HUES64 (cell line): ENCODE measurements around the gene PNPLA6.

Experiments
- H3K27ac ChIP-seq: 2 replicates; pipeline ENCODE4 v1.7.0; 2013; ENCODE audit warnings: low read depth, low read length, inconsistent platforms
- H3K27me3 ChIP-seq: 2 replicates; pipeline ENCODE4 v1.6.1; 2013; ENCODE audit warnings: mild to moderate bottlenecking, low read length; ENCODE audit not compliant: insufficient read depth
- H3K36me3 ChIP-seq: 2 replicates; pipeline ENCODE4 v1.6.1; 2013; ENCODE audit warnings: mild to moderate bottlenecking, low read length; ENCODE audit not compliant: insufficient read depth
- H3K4me1 ChIP-seq: 2 replicates; pipeline ENCODE4 v1.6.1; 2013; ENCODE audit warnings: mild to moderate bottlenecking, low read length, moderate library complexity; ENCODE audit not compliant: insufficient read depth
- H3K4me3 ChIP-seq: 2 replicates; pipeline ENCODE4 v1.5.1; 2013; ENCODE audit warnings: mild to moderate bottlenecking, low read length, moderate library complexity
- H3K9ac ChIP-seq: 2 replicates; pipeline ENCODE4 v1.6.1; 2013; ENCODE audit warnings: mild to moderate bottlenecking, low read depth, low read length
- H3K9me3 ChIP-seq: 2 replicates; pipeline ENCODE4 v1.6.1; 2013; ENCODE audit warnings: low read depth, low read length; ENCODE audit not compliant: insufficient read depth
- WGBS: fragments of 150-250, 120-280 bp; methylation state at CpG from one replicate; pipeline ENCODE4 v1.1.7; 2013; ENCODE audit warnings: missing lambda C conversion rate; 5-methylcytosine and 5-hydroxymethylcytosine counted together

Gene PNPLA6

DNA sequence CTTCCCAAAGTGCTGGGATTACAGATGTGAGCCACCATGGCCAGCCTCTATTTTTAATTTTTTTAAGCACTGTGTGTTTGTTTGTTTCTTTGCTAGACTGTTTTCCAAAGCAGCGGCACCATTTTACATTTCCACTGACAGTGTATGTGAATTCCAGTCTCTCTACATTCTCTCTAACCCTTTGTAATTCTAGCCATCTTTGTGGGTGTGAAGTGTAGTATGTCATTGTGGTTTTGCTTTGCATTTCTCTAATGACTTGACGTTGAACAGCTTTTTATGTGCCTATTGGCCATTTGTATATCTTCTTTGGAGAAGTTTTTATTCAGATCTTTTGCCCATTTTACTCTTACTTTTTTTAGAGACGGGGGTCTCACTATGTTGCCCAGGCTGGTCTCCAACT is 11.6 kb downstream of the PNPLA6 start:
- Histone ChIP-seq H3K36me3 (peaks cover 25% of the 10 kb centered on the region), H3K4me3 (no peak overlapping the region)

GRCh38 chr19:7549429-7550148 is 14.1 kb downstream of the PNPLA6 start:
- WGBS = 94% methylated on average over 36 of the region's 36 CpGs
- no peak overlapping the region for H3K27ac ChIP-seq
- no peaks in the 10 kb centered on the region for H3K4me1 ChIP-seq

More for the DNA sequence above, 11.6 kb downstream of the PNPLA6 start:
- H3K9me3 ChIP-seq = no peaks in the 10 kb centered on the region
- no peak overlapping the region for H3K9ac ChIP-seq
- H3K4me1 ChIP-seq = no peaks in the 10 kb centered on the region
- 97% methylated on average over 2 of the region's 3 CpGs for WGBS
- no peaks in the 10 kb centered on the region for H3K27me3 ChIP-seq
- H3K27ac ChIP-seq = no peak overlapping the region

GRCh38 chr19:7550169-7550770 is 14.8 kb downstream of the PNPLA6 start:
- WGBS = 96% methylated on average over 41 of the region's 41 CpGs
- Histone ChIP-seq H3K9ac (no peak overlapping the region), H3K27me3 (no peaks in the 10 kb centered on the region), H3K9me3 (no peaks in the 10 kb centered on the region), H3K4me1 (no peaks in the 10 kb centered on the region), H3K36me3 (peaks cover 13% of the 10 kb centered on the region; the same call in 1 of the 2 replicates), H3K4me3 (peak overlapping the region; percentile 43; the same call in 1 of the 2 replicates), H3K27ac (no peak overlapping the region)

More at GRCh38 chr19:7549429-7550148, 14.1 kb downstream of the PNPLA6 start:
- peaks cover 14% of the 10 kb centered on the region; the same call in 1 of the 2 replicates for H3K36me3 ChIP-seq
- no peaks in the 10 kb centered on the region for H3K9me3 ChIP-seq
- no peak overlapping the region for H3K9ac ChIP-seq
- no peaks in the 10 kb centered on the region for H3K27me3 ChIP-seq
- no peak overlapping the region for H3K4me3 ChIP-seq

GRCh38 chr19:7550987-7551761 is 15.7 kb downstream of the PNPLA6 start:
- H3K27me3 ChIP-seq = no peaks in the 10 kb centered on the region
- H3K9me3 ChIP-seq = no peaks in the 10 kb centered on the region
- no peak overlapping the region for H3K9ac ChIP-seq
- no peaks in the 10 kb centered on the region for H3K4me1 ChIP-seq
- H3K36me3 ChIP-seq = peaks cover 15% of the 10 kb centered on the region
- H3K4me3 ChIP-seq = peak overlapping the region; percentile 60
- WGBS = 24% methylated on average over 51 of the region's 51 CpGs
- H3K27ac ChIP-seq = peak overlapping the region; percentile 66; the same call in 1 of the 2 replicates

- H3K36me3 ChIP-seq = peaks cover 31% of the 10 kb centered on the region
- no peaks in the 10 kb centered on the region for H3K4me1 ChIP-seq
- H3K27ac ChIP-seq = no peak overlapping the region
- no peaks in the 10 kb centered on the region for H3K9me3 ChIP-seq
- 94% methylated on average over 2 of the region's 2 CpGs for WGBS
- H3K4me3 ChIP-seq = no peak overlapping the region
- no peak overlapping the region for H3K9ac ChIP-seq
- H3K27me3 ChIP-seq = no peaks in the 10 kb centered on the region
Observed at GRCh38 chr19:7552781-7553180, 17.3 kb downstream of the PNPLA6 start.

DNA sequence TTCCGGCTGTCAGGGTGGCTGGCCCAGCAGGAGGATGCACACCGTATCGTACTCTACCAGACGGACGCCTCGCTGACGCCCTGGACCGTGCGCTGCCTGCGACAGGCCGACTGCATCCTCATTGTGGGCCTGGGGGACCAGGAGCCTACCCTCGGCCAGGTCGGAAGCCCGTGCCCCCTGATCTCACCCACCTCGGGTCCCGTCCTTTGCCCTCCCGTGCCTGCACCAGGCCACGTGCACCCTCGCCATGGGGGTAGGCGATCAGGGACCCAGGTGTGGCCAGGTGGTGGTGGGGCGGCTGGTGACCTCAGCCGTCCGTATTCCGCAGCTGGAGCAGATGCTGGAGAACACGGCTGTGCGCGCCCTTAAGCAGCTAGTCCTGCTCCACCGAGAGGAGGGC is 19.0 kb downstream of the PNPLA6 start:
- WGBS = 96% methylated on average over 28 of the region's 28 CpGs
- no peak overlapping the region for H3K9ac ChIP-seq
- no peaks in the 10 kb centered on the region for H3K27me3 ChIP-seq
- peaks cover 49% of the 10 kb centered on the region for H3K36me3 ChIP-seq
- no peaks in the 10 kb centered on the region for H3K9me3 ChIP-seq
- no peak overlapping the region for H3K4me3 ChIP-seq
- no peak overlapping the region for H3K27ac ChIP-seq
- no peaks in the 10 kb centered on the region for H3K4me1 ChIP-seq

DNA sequence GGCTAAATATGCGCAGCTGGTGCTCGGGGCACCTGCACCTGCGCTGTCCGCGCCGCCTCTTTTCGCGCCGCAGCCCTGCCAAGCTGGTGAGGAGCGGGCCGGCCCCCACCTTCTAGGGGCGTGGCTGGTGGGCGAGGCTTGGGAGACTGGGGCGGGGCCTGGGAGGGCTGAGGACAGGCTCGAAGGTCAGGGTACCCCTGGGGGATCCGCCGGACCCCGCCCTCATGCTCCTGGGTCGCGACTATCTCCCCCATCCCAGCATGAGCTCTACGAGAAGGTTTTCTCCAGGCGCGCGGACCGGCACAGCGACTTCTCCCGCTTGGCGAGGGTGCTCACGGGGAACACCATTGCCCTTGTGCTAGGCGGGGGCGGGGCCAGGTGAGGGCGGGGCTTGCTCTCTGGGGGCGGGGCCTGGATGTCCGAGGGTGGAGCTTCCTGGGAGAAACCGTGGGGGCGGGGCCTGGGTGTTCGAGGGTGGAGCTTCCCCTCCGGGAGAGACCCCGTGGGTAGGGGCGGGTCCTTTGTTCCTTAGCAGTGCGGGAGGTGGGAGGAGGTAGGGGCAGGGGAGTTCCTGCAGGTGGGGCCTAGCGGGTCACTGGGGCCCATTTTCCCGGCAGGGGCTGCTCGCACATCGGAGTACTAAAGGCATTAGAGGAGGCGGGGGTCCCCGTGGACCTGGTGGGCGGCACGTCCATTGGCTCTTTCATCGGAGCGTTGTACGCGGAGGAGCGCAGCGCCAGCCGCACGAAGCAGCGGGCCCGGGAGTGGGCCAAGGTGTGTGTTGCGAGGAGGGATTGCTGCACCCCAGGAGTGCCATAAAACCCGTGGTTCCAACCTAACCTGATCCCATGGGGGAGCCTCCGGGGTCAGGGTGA is 19.7 kb downstream of the PNPLA6 start:
- Histone ChIP-seq H3K4me3 (peak overlapping the region; percentile 44; the same call in 1 of the 2 replicates), H3K9ac (no peak overlapping the region), H3K36me3 (peaks cover 46% of the 10 kb centered on the region), H3K4me1 (no peaks in the 10 kb centered on the region), H3K9me3 (no peaks in the 10 kb centered on the region), H3K27me3 (no peaks in the 10 kb centered on the region), H3K27ac (no peak overlapping the region)
- WGBS = 93% methylated on average over 62 of the region's 62 CpGs

- H3K27ac ChIP-seq = no peak overlapping the region
- no peak overlapping the region for H3K9ac ChIP-seq
- H3K4me1 ChIP-seq = no peaks in the 10 kb centered on the region
- H3K36me3 ChIP-seq = peaks cover 51% of the 10 kb centered on the region
- H3K27me3 ChIP-seq = no peaks in the 10 kb centered on the region
- WGBS = 96% methylated on average over 54 of the region's 54 CpGs
- no peak overlapping the region for H3K4me3 ChIP-seq
- H3K9me3 ChIP-seq = no peaks in the 10 kb centered on the region
Observed at GRCh38 chr19:7556696-7557315, 21.3 kb downstream of the PNPLA6 start.

DNA sequence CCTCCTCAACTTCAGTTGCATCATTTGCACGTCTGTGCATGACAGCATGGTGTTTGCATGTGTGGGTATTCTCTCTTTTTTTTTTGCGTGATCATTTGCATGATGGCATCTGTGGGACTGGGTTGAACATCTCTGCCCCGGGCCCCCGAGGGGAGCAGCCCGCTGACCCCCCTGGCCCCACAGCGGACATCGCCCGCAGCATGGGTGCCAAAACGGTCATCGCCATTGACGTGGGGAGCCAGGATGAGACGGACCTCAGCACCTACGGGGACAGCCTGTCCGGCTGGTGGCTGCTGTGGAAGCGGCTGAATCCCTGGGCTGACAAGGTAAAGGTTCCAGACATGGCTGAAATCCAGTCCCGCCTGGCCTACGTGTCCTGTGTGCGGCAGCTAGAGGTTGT is 23.1 kb downstream of the PNPLA6 start:
- H3K9me3 ChIP-seq = no peaks in the 10 kb centered on the region
- no peaks in the 10 kb centered on the region for H3K4me1 ChIP-seq
- H3K36me3 ChIP-seq = peaks cover 47% of the 10 kb centered on the region
- no peak overlapping the region for H3K4me3 ChIP-seq
- H3K27ac ChIP-seq = no peak overlapping the region
- no peaks in the 10 kb centered on the region for H3K27me3 ChIP-seq
- 97% methylated on average over 18 of the region's 18 CpGs for WGBS
- no peak overlapping the region for H3K9ac ChIP-seq

DNA sequence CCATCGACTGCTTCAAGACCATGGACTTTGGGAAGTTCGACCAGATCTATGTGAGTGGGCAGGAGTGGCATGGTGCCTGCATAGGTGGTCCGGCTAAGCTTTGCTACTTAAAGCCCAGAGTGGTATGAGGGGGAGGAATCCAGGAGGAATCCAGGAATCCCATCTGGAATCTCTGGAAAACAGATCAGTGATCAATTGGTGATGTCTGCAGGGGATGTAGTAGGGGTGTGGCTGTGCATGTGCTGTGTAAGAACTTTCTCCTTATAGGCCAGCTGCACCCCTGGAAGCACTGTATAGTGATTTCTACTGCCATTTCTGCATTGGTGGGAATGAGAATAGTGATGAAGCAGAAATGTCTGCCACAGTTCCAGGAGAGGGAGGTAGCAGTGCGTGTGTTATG is 23.6 kb downstream of the PNPLA6 start:
- no peaks in the 10 kb centered on the region for H3K4me1 ChIP-seq
- no peak overlapping the region for H3K4me3 ChIP-seq
- H3K36me3 ChIP-seq = peaks cover 46% of the 10 kb centered on the region
- H3K9me3 ChIP-seq = no peaks in the 10 kb centered on the region
- H3K9ac ChIP-seq = no peak overlapping the region
- H3K27me3 ChIP-seq = no peaks in the 10 kb centered on the region
- no peak overlapping the region for H3K27ac ChIP-seq
- 60% methylated on average over 4 of the region's 4 CpGs for WGBS
